Measurements from ENCODE around the gene ACYP2.

GRCh38 chr2:54271843-54272627 lies 156.6 kb downstream of the ACYP2 start:
- TF ChIP-seq CTCF (IDR thresholded peaks at IDR 0.05) (no peak), POLR2A (IDR thresholded peaks at IDR 0.05) (no peak)
